Measurements from ENCODE around the gene PALLD. TPM values are rescaled to one million over a fixed set of nuclear protein-coding genes. Genes with fewer than 3 reads are reported as not detected.

The PALLD gene
- total and polyA plus RNA-seq, 2 donors (not counting 3 experiments of a cell fraction or from before 2014, with no cell fraction given), result 13.4 to 48.2 TPM

DNA sequence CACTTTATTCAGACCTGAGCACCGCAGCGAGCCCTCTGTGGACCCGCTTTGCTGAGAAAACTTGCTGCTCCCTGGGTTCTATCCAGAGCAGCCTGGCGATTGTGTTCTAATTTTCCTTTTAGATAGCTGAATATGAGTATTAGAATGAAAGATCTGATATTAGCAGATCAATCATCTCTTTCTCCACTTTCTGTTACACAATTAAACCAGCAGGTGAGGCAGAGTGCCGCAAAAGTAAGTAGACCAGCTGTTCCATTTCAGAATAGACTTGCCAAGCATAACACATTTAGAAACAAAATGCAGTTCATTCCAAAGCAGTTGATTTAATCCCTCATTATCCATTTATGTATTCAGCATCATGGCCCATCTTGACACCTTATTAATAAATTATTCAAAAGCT is 58.6 kb downstream of the PALLD start:
- dilution Hi-C loops (cut with MboI; ENCODE audit: extremely low pct_ligation_motif_present, low sequenced_read_pairs), result no loop called here
- DNase-seq (ENCODE audit: low read depth, low spot score), result no peak

DNA sequence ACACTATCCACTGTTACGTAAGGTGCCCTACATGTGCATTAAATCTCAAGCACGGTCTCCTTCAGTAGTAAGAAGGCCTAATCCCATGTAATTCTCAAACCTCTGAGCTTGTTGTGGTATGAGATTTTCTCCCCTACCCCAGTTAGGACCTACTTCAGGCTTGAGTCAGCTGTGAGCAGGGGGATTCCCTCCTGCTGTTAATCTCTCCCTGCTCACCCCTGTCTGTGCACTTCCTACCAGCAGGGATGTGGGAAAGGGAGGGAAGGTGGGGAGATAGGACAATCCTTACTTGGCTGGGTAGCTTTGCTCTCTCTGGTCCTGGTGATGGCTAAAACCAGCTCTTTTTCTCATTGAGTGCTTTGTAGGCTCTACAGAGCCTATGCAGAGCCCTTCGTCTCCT is 60.8 kb downstream of the PALLD start:
- ChIA-PET CTCF (interaction anchor here (0.8 to 1.2 kb wide), 2 partner anchors 28 to 149 kb away, joined by 3 to 4 read pairs; no protein-coding TSS in a partner anchor), POLR2A (no interaction called here)
- no peak overlapping the region for H3K9ac ChIP-seq (replicated peaks; ENCODE audit: extremely low read depth, insufficient read depth, low read length)
- H3K9me3 ChIP-seq (replicated peaks; ENCODE audit: control insufficient read depth, insufficient read depth, low read length), result no peaks in the 10 kb centered on the region
- FAIRE-seq (no peak), DNase-seq (ENCODE audit: low read depth, low spot score) (no peak)
- H3K4me1 ChIP-seq (ENCODE audit: control insufficient read depth, extremely low read depth, insufficient read depth, low read length), result peaks cover 48% of the 10 kb centered on the region
- no TSS peak for BruUV-seq (replicated peaks)
- H3K79me2 ChIP-seq (ENCODE audit: control insufficient read depth, insufficient read depth, low read length), result no peaks in the 10 kb centered on the region
- no peak overlapping the region for H2AFZ ChIP-seq (ENCODE audit: low read depth, low read length)
- dilution Hi-C loops (cut with MboI; ENCODE audit: extremely low pct_ligation_motif_present, low sequenced_read_pairs) (no loop called here), intact Hi-C loops (cut with micrococcal nuclease) (loop anchor here (1.0 to 5.0 kb wide), 5 partner anchors 12 to 173 kb away; partner anchors contain the start of gene DDX60L)
- no peak overlapping the region for H3K4me3 ChIP-seq (replicated peaks in 1 of 3; ENCODE audit: insufficient read depth in 1 of 3, low read depth in 1 of 3, low read length in 3 of 3)
- H3K27me3 ChIP-seq (ENCODE audit: control insufficient read depth in 2 of 2, insufficient read depth in 2 of 2, low read length in 2 of 2), result no peaks in the 10 kb centered on the region
- no peak overlapping the region for H3K27ac ChIP-seq (ENCODE audit: insufficient read depth, low read depth, low read length)
- H3K9me1 ChIP-seq (replicated peaks; ENCODE audit: control insufficient read depth, extremely low read depth, insufficient read depth, low read length), result no peaks in the 10 kb centered on the region
- H3K4me2 ChIP-seq (ENCODE audit: insufficient read depth, low read length), result no peak overlapping the region
- no peaks in the 10 kb centered on the region for H4K20me1 ChIP-seq (replicated peaks; ENCODE audit: control insufficient read depth, extremely low read depth, insufficient read depth, low read length)
- H3K36me3 ChIP-seq (ENCODE audit: control insufficient read depth in 2 of 2, extremely low read depth in 1 of 2, insufficient read depth in 2 of 2, low read length in 2 of 2), result no peaks in the 10 kb centered on the region
- TF ChIP-seq GATA2 (IDR thresholded peaks at IDR 0.05; ENCODE audit: insufficient read depth, insufficient read length, low read depth, low read length) (no peak), FOS (IDR thresholded peaks at IDR 0.05; ENCODE audit: borderline replicate concordance, insufficient read depth, low read length) (no peak), MYC (IDR thresholded peaks at IDR 0.05; ENCODE audit: low read depth, low read length) (no peak), POLR2AphosphoS5 (IDR thresholded peaks at IDR 0.05; ENCODE audit: insufficient read depth, low read depth, low read length) (no peak), POLR2A (IDR thresholded peaks at IDR 0.05; ENCODE audit: low read depth, low read length) (no peak)
- TF ChIP-seq, protein P1, sequence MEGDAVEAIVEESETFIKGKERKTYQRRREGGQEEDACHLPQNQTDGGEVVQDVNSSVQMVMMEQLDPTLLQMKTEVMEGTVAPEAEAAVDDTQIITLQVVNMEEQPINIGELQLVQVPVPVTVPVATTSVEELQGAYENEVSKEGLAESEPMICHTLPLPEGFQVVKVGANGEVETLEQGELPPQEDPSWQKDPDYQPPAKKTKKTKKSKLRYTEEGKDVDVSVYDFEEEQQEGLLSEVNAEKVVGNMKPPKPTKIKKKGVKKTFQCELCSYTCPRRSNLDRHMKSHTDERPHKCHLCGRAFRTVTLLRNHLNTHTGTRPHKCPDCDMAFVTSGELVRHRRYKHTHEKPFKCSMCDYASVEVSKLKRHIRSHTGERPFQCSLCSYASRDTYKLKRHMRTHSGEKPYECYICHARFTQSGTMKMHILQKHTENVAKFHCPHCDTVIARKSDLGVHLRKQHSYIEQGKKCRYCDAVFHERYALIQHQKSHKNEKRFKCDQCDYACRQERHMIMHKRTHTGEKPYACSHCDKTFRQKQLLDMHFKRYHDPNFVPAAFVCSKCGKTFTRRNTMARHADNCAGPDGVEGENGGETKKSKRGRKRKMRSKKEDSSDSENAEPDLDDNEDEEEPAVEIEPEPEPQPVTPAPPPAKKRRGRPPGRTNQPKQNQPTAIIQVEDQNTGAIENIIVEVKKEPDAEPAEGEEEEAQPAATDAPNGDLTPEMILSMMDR (IDR thresholded peaks at IDR 0.05; ENCODE audit: extremely low read depth in 1 of 2, insufficient read depth in 1 of 2, low read depth in 1 of 2, low read length in 2 of 2), result no peak
- TF ChIP-seq, protein P2, sequence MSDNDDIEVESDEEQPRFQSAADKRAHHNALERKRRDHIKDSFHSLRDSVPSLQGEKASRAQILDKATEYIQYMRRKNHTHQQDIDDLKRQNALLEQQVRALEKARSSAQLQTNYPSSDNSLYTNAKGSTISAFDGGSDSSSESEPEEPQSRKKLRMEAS (IDR thresholded peaks at IDR 0.05; ENCODE audit: insufficient read depth, insufficient read length), result no peak

More for the DNA sequence above, 58.6 kb downstream of the PALLD start:
- H2AFZ ChIP-seq (ENCODE audit: low read depth, low read length), result no peak overlapping the region
- no peaks in the 10 kb centered on the region for H3K79me2 ChIP-seq (ENCODE audit: control insufficient read depth, insufficient read depth, low read length)
- H3K4me2 ChIP-seq (ENCODE audit: insufficient read depth, low read length), result no peak overlapping the region
- intact Hi-C loops (cut with micrococcal nuclease), result loop anchor here (2.0 to 5.0 kb wide), 2 partner anchors 41 to 123 kb away; no protein-coding TSS in a partner anchor
- H4K20me1 ChIP-seq (replicated peaks; ENCODE audit: control insufficient read depth, extremely low read depth, insufficient read depth, low read length), result no peaks in the 10 kb centered on the region
- H3K4me1 ChIP-seq (ENCODE audit: control insufficient read depth, extremely low read depth, insufficient read depth, low read length), result peaks cover 37% of the 10 kb centered on the region
- BruUV-seq (replicated peaks), result no TSS peak
- H3K27ac ChIP-seq (ENCODE audit: insufficient read depth, low read depth, low read length), result no peak overlapping the region
- no peak for FAIRE-seq
- no peaks in the 10 kb centered on the region for H3K36me3 ChIP-seq (ENCODE audit: control insufficient read depth in 2 of 2, extremely low read depth in 1 of 2, insufficient read depth in 2 of 2, low read length in 2 of 2)
- H3K9me1 ChIP-seq (replicated peaks; ENCODE audit: control insufficient read depth, extremely low read depth, insufficient read depth, low read length), result no peaks in the 10 kb centered on the region
- no peaks in the 10 kb centered on the region for H3K9me3 ChIP-seq (replicated peaks; ENCODE audit: control insufficient read depth, insufficient read depth, low read length)
- H3K4me3 ChIP-seq (replicated peaks in 1 of 3; ENCODE audit: insufficient read depth in 1 of 3, low read depth in 1 of 3, low read length in 3 of 3), result no peak overlapping the region
- no peak overlapping the region for H3K9ac ChIP-seq (replicated peaks; ENCODE audit: extremely low read depth, insufficient read depth, low read length)
- ChIA-PET CTCF (interaction anchor here (0.6 kb wide), 1 partner anchor 34 kb away, joined by 3 read pairs; no protein-coding TSS in a partner anchor), POLR2A (no interaction called here)
- H3K27me3 ChIP-seq (ENCODE audit: control insufficient read depth in 2 of 2, insufficient read depth in 2 of 2, low read length in 2 of 2), result no peaks in the 10 kb centered on the region
- TF ChIP-seq POLR2AphosphoS5 (IDR thresholded peaks at IDR 0.05; ENCODE audit: insufficient read depth, low read depth, low read length), result no peak
- no peak for TF ChIP-seq EZH2 (IDR thresholded peaks at IDR 0.05; ENCODE audit: borderline replicate concordance, low read depth, low read length, severe bottlenecking)
- TF ChIP-seq, protein P2 (IDR thresholded peaks at IDR 0.05; ENCODE audit: insufficient read depth, insufficient read length), result no peak
- TF ChIP-seq POLR2A (IDR thresholded peaks at IDR 0.05; ENCODE audit: low read depth, low read length), result no peak

Measured in endothelial cell of umbilical vein (primary cell).